ENCODE results near the gene TNS2.

The TNS2 gene

GRCh38 chr12:53060064-53060720 lies 10.3 kb downstream of the TNS2 start:
- H3K27ac ChIP-seq = peak overlapping the region; percentile 76
- TF ChIP-seq CTCF (conservative IDR thresholded peaks at IDR 0.05) = no peak

- TF ChIP-seq CTCF (conservative IDR thresholded peaks at IDR 0.05) = no peak
- H3K27ac ChIP-seq = peak overlapping the region; percentile 76
Observed at GRCh38 chr12:53060721-53061276, 10.9 kb downstream of the TNS2 start.

- peak; percentile 59 for TF ChIP-seq CTCF (conservative IDR thresholded peaks at IDR 0.05)
- H3K27ac ChIP-seq = peak overlapping the region; percentile 76
Observed at GRCh38 chr12:53061404-53062010, 11.6 kb downstream of the TNS2 start.

GRCh38 chr12:53062011-53062961 lies 12.4 kb downstream of the TNS2 start:
- peak overlapping the region; percentile 76 for H3K27ac ChIP-seq
- no peak for TF ChIP-seq CTCF (conservative IDR thresholded peaks at IDR 0.05)

GRCh38 chr12:53062977-53063707 lies 13.3 kb downstream of the TNS2 start:
- no peak for TF ChIP-seq CTCF (conservative IDR thresholded peaks at IDR 0.05)
- H3K27ac ChIP-seq = peak overlapping the region; percentile 76; the same call in 1 of the 2 replicates

- no peak for TF ChIP-seq CTCF (conservative IDR thresholded peaks at IDR 0.05)
- H3K27ac ChIP-seq = no peak overlapping the region
Observed at GRCh38 chr12:53063708-53064612, 14.1 kb downstream of the TNS2 start.
